HG03139 (cell line): ENCODE results near the gene GABBR2.

ENCODE experiments used
- ATAC-seq: cut with Tn5 transposase; IDR thresholded peaks from one replicate; pipeline ENCODE4 v1.9.1; 2021; ENCODE audit not compliant: unreplicated experiment

GABBR2 gene

DNA sequence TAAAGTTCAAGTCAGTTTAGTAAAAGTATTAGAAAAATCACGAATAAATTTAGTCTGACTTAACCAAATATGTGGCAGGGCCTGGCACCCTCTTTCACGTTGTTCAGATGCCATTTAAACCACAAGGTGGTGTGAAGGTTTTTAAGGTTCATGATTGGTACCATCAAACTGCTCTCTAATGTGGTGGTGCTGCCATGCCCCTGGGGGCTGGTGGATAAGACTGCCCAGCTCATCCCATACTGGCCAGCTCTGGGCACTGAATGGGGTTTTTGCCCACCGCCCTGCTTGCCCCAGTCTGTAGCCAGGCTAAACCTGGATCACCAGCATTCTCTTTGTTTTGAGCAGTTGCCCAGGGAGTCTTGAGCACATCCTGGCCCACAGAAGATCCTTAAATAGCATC lies 159.3 kb downstream of the GABBR2 start:
- no peak for ATAC-seq

DNA sequence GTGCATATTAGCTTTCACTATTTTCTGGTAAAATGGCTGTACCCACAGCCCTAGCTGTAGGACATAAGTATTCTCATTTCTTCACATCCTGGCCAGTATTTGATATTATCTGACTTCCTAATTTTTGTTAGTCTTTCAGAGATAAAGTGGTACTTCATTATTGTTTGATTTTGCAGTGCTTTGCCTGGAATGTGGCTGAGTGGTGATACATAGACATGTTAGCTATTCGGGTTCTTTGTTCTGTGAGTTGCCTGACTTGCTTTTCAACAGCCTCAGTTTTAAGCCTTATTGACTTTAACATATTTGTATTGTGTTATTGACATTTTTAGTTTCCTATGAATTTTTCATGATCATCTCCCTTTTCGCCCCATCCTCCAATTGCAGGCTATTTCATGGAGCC lies 161.1 kb downstream of the GABBR2 start:
- no peak for ATAC-seq

- ATAC-seq: no peak
These were observed 163.7 kb downstream of the GABBR2 start for GRCh38 chr9:98545021-98545420.

DNA sequence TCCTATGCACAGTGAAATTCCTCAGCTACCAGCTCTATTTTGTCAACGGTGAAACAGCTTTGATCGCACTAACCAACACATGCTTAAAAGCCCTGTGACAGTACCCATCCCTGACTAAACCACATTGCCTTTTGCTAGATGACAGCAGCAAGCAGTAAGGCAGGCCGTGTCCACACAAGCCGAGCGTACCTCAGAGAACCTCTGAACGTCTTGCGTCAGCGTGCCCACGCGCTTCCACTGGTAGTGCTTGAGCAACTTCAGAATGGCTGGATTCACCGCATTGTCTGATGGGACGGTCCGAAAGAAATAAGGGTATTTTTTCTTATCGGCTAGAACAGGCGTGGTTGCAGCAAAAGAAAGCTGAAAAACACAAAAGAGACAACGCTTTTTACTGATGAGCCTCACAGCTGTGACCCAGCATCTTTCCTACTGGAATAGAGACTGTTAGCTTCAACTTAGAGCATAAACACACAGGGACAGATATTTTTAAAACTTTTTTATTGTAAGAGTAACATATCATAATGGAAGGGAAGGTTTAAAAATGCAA lies 167.0 kb downstream of the GABBR2 start:
- ATAC-seq: no peak

DNA sequence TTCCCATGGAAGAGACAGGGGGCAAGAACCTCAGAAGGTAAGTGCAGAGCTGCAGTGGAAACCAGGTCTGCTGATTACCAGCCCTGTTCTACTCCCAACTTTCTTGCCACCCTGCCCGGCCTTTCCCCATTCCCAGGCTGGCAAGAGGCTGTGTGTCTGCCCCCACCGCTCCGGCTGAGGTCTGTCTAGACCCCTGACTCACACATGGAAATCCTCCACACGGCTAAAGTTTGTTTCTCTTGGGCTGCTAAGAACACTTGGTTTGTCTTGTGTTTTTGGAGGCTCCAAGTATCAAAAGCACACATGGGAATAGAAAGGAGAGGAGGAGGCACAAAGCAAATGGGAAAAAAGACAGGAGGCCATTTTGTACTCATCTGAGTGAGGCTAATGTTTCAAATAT lies 168.3 kb downstream of the GABBR2 start:
- no peak for ATAC-seq

DNA sequence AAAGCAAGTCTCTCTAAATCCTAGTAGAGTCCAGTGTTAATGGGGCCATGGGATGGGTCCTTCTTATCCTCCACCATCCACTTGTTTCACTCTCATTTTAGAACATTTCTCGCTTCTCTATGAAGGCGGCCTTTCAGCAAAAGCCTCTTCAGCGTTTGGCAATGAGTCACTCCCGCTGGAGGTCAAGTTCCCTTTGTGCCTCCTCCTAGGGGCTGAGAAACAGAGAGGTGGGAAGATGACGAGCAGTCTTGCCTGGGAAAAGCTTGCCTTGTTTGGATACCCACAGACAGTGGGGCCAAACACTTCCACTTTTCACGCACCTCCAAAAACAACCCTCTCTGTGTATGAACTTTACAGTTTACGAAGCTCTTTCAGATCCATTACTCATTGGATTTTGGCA lies 168.8 kb downstream of the GABBR2 start:
- no peak for ATAC-seq

GRCh38 chr9:98538626-98539031 lies 170.1 kb downstream of the GABBR2 start:
- ATAC-seq: no peak

GRCh38 chr9:98538203-98538602 lies 170.5 kb downstream of the GABBR2 start:
- no peak for ATAC-seq

- ATAC-seq: no peak
These were observed 172.1 kb downstream of the GABBR2 start for GRCh38 chr9:98536542-98537173.

GRCh38 chr9:98533866-98534265 lies 174.9 kb downstream of the GABBR2 start:
- no peak for ATAC-seq

DNA sequence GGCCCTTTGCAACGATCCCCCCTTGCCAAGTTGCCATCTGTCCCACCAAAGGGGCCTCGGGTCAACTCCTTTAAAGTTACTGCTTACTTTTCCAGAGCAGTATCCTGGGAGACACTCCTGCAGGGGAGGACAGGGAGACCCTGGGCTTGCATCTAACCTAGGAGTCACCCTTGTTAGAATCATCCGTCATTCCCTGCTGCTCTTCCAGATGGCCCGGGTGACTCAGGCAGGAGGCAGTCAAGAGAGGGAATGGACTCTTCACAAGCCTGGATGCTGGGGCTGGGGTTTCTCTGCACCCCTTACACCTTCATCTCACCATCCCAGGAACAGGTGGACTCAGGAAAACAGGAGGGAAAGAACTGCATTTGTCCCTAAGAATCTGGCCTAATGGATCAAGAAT lies 175.6 kb downstream of the GABBR2 start:
- no peak for ATAC-seq

GRCh38 chr9:98532574-98532973 lies 176.2 kb downstream of the GABBR2 start:
- no peak for ATAC-seq

- no peak for ATAC-seq
These were observed 176.6 kb downstream of the GABBR2 start for GRCh38 chr9:98532147-98532546.

DNA sequence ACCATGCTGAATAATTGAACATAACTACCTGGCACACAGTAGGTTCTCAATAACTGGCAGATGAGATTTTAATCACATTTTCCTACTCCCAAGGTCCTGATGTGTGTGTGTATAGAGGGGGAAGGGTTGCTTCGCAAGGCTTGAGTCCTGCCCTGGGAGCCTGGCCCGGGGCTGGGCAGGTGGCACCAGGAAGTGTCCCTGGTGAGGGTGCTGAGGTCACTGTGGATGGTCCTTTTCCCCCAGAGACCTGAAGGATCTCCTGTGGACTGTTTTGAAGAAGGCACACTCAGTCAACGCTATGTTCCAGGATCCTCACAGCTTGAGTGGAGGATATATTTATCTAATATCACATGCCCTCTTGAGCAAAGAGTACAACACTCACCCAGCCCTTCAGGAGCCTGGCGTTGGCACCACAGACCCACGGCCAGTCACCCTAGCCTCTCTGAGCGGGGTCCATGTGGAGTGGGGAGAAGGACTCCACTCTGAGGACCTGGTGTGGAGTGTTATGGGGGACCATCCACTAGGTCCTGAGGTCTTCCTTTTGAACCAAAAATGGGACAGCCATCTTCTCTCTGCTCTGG lies 177.8 kb downstream of the GABBR2 start:
- ATAC-seq: no peak

- ATAC-seq: no peak
These were observed 178.5 kb downstream of the GABBR2 start for GRCh38 chr9:98530275-98530674.

DNA sequence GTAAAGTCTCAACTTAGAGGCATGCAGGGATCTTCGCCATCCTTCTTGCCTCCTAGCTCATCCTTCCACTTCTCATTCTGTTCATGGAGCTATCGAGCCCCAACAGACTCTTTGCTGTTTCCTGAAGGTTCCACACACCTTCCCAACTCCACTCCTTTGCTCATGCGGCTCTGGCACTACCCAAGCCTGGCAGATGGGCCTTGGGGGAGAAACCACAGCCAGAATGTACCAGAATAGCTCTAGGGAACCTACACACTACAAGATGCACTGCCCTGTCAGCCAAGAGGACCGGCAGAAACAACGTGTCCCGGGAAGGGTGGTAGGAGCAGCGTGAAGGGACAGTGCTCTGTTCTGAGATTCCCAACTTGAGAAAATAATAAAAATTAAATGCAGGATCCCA lies 178.9 kb downstream of the GABBR2 start:
- ATAC-seq: no peak

DNA sequence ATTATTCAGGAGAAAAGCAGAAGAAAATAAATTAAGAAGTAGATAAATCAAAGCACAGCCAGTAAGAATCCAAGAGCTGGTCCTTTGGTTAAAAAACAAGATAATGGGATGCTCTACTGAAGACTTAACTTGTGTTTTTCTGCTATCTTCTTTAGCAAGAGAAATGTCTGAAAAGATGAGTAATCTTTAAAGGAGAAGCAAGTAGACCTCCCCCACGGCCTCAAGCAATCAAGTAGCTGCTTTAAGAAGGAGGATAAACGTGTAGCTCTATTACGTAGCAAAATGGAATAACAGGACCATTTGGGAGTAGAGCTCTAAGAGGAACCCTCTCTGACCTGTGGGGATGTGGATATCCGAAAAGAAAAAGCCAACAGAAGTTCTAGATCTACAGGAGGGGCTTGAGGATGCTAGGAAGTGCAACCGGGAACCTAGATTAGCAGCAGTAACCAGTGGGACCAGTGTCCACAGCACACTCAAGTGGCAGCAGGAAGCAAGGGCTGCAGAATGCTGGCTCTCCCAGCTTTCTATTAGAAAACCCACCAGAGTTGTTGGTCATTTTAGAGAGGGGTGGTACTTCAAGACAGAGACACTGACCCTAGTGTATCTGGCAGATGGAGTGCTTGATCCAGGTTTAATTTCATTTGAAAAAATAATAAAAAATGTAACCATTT lies 185.4 kb downstream of the GABBR2 start:
- ATAC-seq: no peak

DNA sequence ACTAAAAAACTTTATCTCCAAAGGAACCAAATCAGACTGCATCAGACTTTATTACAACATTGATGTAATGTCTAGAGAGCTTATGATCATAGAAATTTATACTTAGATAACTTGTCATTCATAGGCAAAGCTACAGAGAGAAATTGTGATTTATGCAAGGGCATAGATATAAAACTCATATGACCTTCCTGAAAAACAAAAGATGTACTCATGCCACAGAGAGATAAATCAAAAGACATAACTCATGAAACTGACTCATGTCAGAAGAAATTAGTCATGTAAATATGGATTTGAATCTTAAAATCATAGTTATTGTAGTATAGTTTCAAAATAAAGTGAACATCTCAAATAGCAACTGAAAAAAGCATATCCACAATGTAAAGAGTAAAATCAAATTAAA lies 186.2 kb downstream of the GABBR2 start:
- no peak for ATAC-seq

- ATAC-seq: no peak
These were observed 187.6 kb downstream of the GABBR2 start for GRCh38 chr9:98521141-98521540.

- no peak for ATAC-seq
These were observed 188.3 kb downstream of the GABBR2 start for GRCh38 chr9:98520221-98520960.

GRCh38 chr9:98519641-98520040 lies 189.1 kb downstream of the GABBR2 start:
- no peak for ATAC-seq

GRCh38 chr9:98518556-98518955 lies 190.2 kb downstream of the GABBR2 start:
- no peak for ATAC-seq
